ENCODE results near the gene DHRSX. TPM values are rescaled to one million over a fixed set of nuclear protein-coding genes. Genes with fewer than 3 reads are reported as not detected.

DHRSX gene
- total RNA-seq, 1 experiment from 2014 or later: 21.5 TPM

DNA sequence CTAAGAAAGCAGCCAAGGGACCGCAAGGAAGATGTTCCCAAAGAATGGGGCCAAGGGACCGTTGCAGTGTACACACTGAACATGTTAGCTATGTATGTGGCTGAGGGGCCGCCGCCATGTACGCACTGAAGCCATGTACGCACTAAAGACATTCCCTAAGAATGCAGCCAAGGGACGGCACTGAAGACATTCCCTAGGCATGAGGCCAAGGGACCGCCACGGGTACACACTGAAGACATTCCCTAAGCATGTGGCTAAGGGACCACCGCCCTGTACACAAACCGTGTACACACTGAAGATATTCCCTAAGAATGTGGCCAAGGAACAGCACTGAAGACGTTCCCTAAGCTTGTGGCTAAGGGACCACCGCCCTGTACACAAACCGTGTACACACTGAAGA lies 54.0 kb downstream of the DHRSX start:
- no peak overlapping the region for H3K27ac Mint-ChIP-seq (ENCODE audit: unreplicated experiment)
- DNase-seq: no peak
- no peaks in the 10 kb centered on the region for H3K9me3 Mint-ChIP-seq (ENCODE audit: low read depth, unreplicated experiment)
- H3K4me1 Mint-ChIP-seq (ENCODE audit: low read depth, unreplicated experiment): peaks cover 9% of the 10 kb centered on the region
- TF ChIP-seq, protein P1, sequence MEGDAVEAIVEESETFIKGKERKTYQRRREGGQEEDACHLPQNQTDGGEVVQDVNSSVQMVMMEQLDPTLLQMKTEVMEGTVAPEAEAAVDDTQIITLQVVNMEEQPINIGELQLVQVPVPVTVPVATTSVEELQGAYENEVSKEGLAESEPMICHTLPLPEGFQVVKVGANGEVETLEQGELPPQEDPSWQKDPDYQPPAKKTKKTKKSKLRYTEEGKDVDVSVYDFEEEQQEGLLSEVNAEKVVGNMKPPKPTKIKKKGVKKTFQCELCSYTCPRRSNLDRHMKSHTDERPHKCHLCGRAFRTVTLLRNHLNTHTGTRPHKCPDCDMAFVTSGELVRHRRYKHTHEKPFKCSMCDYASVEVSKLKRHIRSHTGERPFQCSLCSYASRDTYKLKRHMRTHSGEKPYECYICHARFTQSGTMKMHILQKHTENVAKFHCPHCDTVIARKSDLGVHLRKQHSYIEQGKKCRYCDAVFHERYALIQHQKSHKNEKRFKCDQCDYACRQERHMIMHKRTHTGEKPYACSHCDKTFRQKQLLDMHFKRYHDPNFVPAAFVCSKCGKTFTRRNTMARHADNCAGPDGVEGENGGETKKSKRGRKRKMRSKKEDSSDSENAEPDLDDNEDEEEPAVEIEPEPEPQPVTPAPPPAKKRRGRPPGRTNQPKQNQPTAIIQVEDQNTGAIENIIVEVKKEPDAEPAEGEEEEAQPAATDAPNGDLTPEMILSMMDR (IDR thresholded peaks at IDR 0.05; ENCODE audit: unreplicated experiment): no peak
- intact Hi-C loops (cut with micrococcal nuclease; ENCODE audit: unreplicated experiment): no loop called here
- BruUV-seq (replicated peaks): no TSS peak
- H3K4me3 Mint-ChIP-seq (ENCODE audit: low read depth, unreplicated experiment): no peak overlapping the region
- CTCF ChIA-PET: no interaction called here
- H3K27me3 Mint-ChIP-seq (ENCODE audit: unreplicated experiment): no peaks in the 10 kb centered on the region
- H3K36me3 Mint-ChIP-seq (ENCODE audit: insufficient read depth, unreplicated experiment): no peaks in the 10 kb centered on the region

DNA sequence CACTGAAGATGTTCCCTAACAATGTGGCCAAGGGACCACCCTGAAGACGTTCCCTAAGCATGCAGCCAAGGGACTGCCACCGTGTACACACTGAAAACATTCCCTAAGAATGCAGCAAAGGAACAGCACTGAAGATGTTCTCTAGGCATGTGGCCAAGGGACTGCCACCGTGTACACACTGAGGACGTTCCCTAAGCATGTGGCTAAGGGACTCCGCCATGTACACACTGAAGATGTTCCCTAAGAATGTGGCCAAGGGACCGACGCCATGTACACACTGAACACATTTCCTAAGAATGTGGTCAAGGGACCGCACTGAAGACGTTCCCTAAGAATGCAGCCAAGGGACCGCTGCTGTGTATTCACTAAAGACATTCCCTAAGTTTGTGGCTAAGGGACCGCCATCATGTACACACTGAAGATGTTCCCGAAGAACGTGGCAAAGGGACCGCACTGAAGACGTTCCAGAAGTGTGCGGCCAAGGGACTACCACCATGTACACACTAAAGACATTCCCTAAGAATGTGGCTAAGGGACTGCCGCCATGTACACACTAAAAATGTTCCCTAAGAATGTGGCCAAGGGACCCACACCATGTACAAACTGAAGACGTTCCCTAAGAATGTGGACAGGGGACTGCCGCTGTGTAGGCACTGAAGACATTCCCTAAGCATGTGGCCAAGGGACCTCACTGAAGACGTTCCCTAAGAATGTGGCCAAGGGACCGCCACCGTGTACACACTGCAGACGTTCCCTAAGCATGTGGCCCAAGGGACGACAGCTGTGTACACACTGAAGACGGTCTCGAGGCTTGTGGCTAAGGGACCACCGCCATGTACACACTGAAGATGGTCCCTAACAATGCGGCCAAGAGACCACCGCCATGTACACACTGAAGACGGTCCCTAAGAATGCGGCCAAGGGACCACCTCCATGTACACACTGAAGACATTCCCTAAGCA lies 54.8 kb downstream of the DHRSX start:
- TF ChIP-seq, protein P1 (IDR thresholded peaks at IDR 0.05; ENCODE audit: unreplicated experiment): no peak
- BruUV-seq (replicated peaks): no TSS peak
- Mint-ChIP-seq H3K4me3 (ENCODE audit: low read depth, unreplicated experiment) (no peak overlapping the region), H3K36me3 (ENCODE audit: insufficient read depth, unreplicated experiment) (no peaks in the 10 kb centered on the region), H3K27ac (ENCODE audit: unreplicated experiment) (no peak overlapping the region), H3K4me1 (ENCODE audit: low read depth, unreplicated experiment) (peaks cover under 1% of the 10 kb centered on the region), H3K27me3 (ENCODE audit: unreplicated experiment) (no peaks in the 10 kb centered on the region), H3K9me3 (ENCODE audit: low read depth, unreplicated experiment) (no peaks in the 10 kb centered on the region)
- intact Hi-C loops (cut with micrococcal nuclease; ENCODE audit: unreplicated experiment): no loop called here
- CTCF ChIA-PET: no interaction called here
- DNase-seq: no peak

GRCh38 chrX:2442694-2443093 lies 58.1 kb downstream of the DHRSX start:
- no peaks in the 10 kb centered on the region for H3K36me3 Mint-ChIP-seq (ENCODE audit: insufficient read depth, unreplicated experiment)
- BruUV-seq (replicated peaks): no TSS peak

GRCh38 chrX:2441466-2441865 lies 59.3 kb downstream of the DHRSX start:
- H3K4me1 Mint-ChIP-seq (ENCODE audit: low read depth, unreplicated experiment): no peaks in the 10 kb centered on the region
- no TSS peak for BruUV-seq (replicated peaks)
- DNase-seq: no peak
- H3K9me3 Mint-ChIP-seq (ENCODE audit: low read depth, unreplicated experiment): no peaks in the 10 kb centered on the region
- TF ChIP-seq, protein P1 (IDR thresholded peaks at IDR 0.05; ENCODE audit: unreplicated experiment): no peak
- CTCF ChIA-PET: no interaction called here
- H3K27me3 Mint-ChIP-seq (ENCODE audit: unreplicated experiment): no peaks in the 10 kb centered on the region
- no peak overlapping the region for H3K4me3 Mint-ChIP-seq (ENCODE audit: low read depth, unreplicated experiment)
- intact Hi-C loops (cut with micrococcal nuclease; ENCODE audit: unreplicated experiment): no loop called here
- H3K36me3 Mint-ChIP-seq (ENCODE audit: insufficient read depth, unreplicated experiment): no peaks in the 10 kb centered on the region
- H3K27ac Mint-ChIP-seq (ENCODE audit: unreplicated experiment): no peak overlapping the region

More at GRCh38 chrX:2442694-2443093, 58.1 kb downstream of the DHRSX start:
- intact Hi-C loops (cut with micrococcal nuclease; ENCODE audit: unreplicated experiment): no loop called here
- no peaks in the 10 kb centered on the region for H3K27me3 Mint-ChIP-seq (ENCODE audit: unreplicated experiment)
- H3K27ac Mint-ChIP-seq (ENCODE audit: unreplicated experiment): no peak overlapping the region
- CTCF ChIA-PET: no interaction called here
- H3K4me3 Mint-ChIP-seq (ENCODE audit: low read depth, unreplicated experiment): no peak overlapping the region
- H3K4me1 Mint-ChIP-seq (ENCODE audit: low read depth, unreplicated experiment): no peaks in the 10 kb centered on the region
- TF ChIP-seq, protein P1 (IDR thresholded peaks at IDR 0.05; ENCODE audit: unreplicated experiment): no peak
- no peak for DNase-seq
- H3K9me3 Mint-ChIP-seq (ENCODE audit: low read depth, unreplicated experiment): no peaks in the 10 kb centered on the region
